CD4-positive, alpha-beta T cell treated with Interleukin-12 subunit alpha and Interleukin-12 subunit beta, for 1 hour (primary cell): ENCODE results near the gene BOLA2B.
"Not testable (repeated sequence)": the region's sequence is repeated elsewhere in the genome, so short reads cannot be mapped to it uniquely, and the experiment has no call there.

Experiments used
- DNase-seq: peaks from one replicate; pipeline ENCODE4 v3.0.0-alpha.2; 2020

The BOLA2B gene

DNA sequence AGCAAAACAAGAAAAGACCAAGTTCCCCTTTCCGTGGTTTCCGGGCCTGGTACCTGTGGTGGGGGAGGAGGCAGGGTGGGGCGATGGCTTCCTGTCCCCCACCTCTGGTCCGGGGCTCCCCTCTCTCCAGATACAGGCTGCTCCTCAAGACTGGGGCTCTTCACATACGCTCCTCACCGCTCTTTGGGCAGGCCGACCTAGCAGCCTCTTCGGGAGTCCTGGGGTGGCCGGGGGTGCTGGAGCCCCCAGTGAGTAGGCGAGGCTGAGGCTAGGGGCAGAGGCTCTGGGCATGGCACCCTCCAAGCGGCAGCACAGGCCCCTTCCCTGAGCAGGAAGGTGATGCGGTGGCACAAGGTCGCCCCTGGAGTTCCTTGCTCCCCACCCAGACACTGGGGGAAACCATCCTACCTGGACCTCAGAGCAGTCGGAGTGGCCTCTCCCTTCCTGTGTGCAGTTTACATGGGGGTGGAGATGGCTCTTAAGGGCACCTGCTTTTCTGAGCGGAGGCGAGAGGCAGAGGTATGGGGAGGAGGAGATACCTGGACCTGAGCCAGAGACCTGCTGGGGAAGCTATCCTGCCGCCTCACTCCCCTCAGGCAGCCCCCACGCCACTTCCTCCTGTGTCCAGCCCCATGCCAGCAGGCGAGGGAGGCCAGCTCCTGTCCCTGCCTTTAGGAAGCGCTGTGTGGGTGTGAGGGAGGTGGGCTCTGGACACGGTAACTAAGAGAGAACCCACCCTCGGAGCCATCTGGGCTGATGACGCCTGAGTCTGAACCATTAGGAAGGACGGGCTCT, 9.2 kb downstream of the BOLA2B start:
- peak; percentile 89 for DNase-seq

DNA sequence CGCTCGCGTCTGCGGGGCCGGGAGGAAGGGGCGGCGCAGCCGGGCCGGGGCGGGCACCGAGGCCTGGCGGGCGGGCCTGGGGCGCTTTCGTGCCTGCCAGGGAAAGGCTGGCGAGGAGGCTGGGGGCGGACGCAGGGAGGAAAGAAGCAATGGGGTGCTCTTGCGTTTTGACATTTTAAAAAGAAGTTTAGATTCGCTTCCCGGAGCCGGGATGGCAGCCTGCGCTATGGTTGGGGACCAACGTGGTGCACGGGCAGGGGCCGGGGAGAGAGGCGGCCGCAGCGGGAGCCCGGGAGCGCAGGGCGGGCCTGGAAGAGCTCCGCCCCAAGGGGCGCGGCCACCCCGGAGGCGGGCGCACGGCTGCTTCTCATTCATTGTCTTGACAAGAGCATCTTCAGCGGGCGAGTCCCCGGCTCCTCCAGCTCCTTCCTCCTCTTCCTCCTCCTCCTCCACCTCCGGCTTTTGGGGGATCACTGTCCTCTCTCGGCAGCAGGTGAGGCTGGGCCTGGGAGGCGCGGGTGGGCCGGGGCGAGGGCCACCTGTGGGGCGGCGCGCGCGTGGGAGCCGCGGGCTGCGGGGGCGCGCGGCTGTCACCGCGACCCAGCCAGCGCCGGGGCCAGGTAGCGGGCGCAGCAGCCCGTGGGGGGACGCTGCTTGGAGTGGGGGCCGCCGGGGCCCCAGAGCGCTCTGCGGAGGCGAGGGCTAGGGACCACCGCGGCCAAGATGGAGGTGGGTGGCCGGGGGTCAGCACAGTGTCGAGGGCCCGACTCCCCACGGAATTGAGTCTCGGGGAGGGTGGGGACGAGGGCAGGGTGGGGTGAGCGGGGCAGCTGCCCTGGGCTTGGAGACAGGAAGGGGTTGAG, 10.0 kb downstream of the BOLA2B start, which contains the start of gene CORO1A:
Gene CORO1A, plus strand, starts transcription at position 370 of the 863 bp plus-strand sequence. CDS start 1,608 bp downstream, outside the sequence.
- DNase-seq: peak; percentile 84

GRCh38 chr16:30180741-30181140, 12.7 kb downstream of the BOLA2B start:
- DNase-seq: no peak

DNA sequence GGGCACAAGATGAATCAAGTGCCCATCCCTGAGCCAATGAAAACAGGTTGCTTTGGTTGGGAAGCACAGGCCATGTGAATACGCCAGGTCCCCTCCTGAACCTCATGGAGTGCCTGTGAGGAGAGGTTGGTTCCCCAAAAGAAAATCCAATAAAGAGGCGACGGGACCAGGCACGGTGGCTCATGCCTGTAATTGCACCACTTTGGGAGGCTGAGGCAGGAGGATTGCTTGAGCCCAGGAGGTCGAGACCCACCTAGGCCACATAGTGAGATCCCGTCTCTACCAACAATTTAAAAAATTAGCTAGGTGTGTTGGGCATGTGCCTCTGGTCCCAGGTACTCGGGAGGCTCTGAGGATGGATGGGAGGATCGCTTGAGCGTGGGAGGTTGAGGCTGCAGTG, 13.5 kb downstream of the BOLA2B start:
- no peak for DNase-seq

DNA sequence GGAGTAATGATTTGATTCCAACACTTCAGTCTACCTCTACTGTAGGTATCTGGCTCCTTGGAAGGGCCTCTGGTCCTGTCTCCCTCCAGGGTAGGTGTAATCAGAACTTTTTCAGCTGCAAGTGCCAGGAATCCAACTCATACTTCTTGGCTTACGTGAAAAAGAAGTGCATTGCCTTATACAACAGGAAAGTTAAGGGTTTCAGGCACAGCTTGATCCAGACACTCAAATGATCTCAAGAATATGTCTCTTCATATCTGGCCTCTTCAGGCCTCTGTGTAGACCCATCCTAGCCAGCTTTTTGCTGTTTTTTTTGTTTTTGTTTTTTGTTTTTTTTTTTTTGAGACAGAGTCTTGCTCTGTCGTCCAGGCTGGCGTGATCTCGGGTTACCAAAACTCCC, 14.3 kb downstream of the BOLA2B start:
- DNase-seq: no peak

DNA sequence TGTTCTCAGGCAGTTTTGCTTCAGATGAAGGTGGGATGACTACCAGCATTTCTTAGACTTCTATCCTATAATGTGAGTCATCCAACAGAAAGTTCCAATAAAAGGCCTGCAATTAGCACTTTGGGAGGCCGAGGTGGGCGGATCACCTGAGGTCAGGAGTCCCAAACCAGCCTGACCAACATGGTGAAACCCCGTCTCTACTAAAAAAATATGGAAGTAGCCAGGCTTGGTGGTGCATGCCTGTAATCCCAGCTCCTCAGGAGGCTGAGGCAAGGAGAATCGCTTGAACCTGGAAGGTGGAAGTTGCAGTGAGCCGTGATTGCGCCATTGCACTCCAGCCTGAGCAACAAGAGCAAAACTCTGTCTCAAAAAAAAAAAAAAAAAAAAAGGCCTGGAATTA, 16.6 kb downstream of the BOLA2B start:
- not testable (repeated sequence) for DNase-seq

DNA sequence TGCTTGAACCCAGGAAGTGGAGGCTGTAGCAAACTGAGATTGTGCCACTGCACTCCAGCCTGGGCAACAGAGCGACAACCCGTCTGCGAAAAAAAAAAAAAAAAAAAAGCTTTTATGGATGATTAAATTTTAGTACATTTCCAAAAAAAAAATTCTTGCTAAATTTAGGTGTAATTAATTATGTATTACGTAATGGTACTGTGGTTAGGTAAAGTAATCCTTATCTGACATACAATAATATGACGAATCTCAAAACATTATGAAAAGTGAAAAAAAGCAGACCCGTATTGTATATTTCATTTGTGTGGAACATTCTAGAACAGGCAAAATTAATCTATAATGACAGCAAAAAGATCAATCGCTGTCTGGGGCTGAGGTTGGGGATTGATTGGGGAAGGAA, 20.4 kb downstream of the BOLA2B start:
- DNase-seq: no peak

- DNase-seq: not testable (repeated sequence)
Measured at GRCh38 chr16:30170145-30170544, 23.3 kb downstream of the BOLA2B start.

DNA sequence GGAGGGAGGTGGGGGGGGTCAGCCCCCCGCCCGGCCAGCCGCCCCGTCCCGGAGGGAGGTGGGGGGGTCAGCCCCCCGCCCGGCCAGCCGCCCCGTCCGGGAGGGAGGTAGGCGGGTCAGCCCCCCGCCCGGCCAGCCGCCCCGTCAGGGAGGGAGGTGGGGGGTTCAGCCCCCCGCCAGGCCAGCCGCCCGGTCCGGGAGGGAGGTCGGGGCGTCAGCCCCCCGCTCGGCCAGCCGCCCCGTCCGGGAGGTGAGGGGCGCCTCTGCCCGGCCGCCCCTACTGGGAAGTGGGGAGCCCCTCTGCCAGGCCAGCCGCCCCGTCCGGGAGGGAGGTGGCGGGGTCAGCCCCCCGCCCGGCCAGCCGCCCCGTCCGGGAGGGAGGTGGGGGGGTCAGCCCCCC, 24.1 kb downstream of the BOLA2B start:
- not testable (repeated sequence) for DNase-seq

GRCh38 chr16:30168746-30169145, 24.7 kb downstream of the BOLA2B start:
- not testable (repeated sequence) for DNase-seq

DNA sequence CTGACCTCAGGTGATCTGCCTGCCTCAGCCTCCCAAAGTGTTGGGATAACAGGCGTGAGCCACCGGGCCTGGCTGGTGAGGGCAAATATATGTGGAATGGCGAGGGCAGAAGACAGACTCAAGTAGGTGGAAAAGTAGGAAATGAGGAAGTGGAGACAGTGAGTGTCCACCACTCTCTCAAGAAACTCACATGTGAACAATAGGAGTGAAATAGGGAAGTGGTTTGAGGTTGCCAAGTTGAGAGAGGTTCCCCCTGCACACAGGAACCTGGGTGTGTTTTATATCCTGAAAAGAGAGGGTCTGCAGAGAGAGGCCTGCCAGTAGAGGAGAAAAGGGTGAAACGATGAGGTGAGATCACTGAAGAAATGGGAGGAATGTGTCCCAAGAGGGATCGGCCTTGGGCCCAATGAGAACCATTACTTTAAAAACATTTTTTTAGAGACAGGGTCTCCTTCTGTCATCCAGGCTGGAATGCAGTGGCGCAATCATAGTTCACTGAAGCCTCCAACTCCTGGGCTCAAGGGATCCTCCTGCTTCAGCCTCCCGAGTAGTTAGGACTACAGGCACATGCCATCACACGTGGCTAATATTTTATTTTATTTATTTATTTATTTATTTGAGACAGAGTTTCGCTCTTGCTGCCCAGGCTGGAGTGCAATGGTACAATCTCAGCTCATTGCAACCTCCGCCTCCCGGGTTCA, 27.1 kb downstream of the BOLA2B start:
- DNase-seq: peak; percentile 25

DNA sequence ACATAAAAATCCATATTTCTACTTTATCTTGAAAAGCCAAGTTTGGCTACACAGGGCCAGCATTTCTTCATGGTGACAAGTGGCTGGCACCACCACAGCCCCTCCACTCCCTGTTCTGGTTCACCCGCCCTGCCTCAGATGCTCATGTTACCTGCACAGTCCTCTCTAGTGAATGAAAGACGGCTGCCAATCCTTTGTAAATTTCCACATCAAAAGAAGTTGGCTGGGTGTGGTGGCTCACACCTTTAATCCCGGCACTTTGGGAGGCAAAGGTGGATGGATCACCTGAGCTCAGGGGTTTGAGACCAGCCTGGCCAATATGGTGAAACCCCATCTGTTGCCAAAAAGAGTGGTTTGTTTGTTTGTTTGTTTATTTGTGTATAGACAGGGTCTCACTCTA, 29.9 kb downstream of the BOLA2B start:
- DNase-seq: no peak

DNA sequence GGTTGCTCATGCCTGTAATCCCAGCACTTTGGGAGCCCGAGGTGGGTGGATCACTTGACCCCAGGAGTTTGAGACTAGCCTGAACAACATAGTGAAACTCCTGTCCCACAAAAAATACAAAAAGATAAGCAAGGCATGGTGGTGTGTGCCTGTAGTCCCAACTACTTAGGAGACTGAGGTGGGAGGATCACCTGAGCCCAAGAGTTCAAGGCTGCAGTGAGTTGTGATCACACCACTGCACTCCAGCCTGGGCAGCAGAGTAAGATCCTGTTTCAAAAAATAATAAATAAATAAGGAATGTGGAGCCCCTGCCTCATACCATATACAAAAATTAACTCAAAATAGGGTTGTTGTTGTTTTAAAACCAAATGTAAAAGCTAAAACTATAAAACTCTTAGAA, 36.3 kb downstream of the BOLA2B start:
- no peak for DNase-seq

- no peak for DNase-seq
Measured at GRCh38 chr16:30155188-30155587, 38.3 kb downstream of the BOLA2B start.

- no peak for DNase-seq
Measured at GRCh38 chr16:30152517-30152916, 40.9 kb downstream of the BOLA2B start.

DNA sequence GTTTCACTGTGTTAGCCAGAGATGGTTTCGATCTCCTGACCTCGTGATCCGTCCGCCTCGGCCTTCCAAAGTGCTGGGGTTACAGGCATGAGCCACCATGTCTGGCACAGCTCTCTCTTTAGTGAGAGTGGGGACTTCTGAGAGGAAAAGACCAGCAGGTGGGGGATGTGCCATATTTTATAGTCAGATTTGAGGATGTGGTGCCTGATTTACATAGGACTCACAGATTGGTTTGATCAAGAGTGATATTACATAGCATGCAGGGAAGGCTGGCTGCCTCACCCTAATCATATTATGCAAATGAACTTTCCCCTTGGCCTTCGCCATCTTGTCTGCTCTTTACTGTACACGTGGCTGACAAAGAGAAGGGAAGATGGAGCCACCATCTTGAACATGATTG, 42.4 kb downstream of the BOLA2B start:
- no peak for DNase-seq

DNA sequence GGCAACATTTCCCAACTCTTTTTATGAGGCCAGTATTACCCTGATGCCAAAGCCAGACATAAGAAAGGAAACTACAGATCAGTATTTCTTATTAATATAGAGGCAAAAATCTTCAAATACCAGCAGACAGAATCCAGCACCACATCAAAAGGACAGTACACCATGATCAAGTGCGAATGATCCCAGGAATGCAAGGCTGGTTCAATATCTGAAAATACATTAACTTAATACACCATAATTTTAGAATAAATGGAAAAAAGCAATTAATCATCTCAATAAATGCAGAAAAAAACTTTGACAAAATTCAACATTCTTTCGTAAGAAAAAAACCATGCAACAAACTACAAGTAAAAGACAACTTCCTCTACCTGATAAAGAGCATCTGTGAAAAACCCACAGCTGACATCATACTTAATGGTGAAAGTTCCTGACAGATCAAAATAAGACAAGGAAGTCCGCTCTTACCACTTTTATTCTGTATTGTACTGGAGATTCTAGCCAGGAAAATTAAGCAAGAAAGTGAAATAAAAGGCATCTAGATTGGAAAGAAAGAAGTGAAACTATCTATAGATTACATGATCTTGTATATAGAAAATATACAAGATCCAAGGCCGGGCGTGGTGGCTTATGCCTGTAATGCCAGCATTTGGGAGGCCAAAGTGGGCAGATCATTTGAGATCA, 44.1 kb downstream of the BOLA2B start:
- no peak for DNase-seq

DNA sequence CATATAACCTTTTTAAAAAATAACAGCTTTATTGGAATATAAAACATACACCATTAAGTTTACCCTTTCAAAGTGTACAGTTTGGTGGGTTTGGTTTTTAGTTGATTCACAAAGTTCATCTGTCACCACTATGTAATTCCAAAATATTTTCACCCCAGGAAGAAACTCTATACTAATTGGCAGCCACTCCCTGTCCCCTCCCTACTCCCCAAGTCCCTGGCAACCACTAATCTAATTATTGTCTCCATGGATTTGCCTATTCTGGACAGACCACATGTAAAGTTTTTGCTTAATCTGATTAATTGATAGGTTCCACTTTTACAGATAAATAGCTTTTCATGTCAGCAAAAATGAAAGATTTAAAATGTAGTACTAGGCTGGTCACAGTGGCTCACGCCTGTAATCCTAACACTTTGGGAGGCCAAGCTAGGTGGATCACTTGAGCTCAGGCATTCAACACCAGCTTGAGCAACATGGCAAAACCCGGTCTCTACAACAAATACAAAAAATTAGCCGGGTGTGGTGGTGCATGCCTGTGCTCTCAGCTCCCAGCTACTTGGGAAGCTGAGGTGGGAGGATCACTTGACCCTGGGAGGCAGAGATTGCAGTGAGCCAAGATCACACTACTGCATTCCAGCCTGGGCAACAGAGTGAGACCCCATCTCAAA, 45.5 kb downstream of the BOLA2B start:
- no peak for DNase-seq

- DNase-seq: no peak
Measured at GRCh38 chr16:30145657-30146056, 47.8 kb downstream of the BOLA2B start.

DNA sequence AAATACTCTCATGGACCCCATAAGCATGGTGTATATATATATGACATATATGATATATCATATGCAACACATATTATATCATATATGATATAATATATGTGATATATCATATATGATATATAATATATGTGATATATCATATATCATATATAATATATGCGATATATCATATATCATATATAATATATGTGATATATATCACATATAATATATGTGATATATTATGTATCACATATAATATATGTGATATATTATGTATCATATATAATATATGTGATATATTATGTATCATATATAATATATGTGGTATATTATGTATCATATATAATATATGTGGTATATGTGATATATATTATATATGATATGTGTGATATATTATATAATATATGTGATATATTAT, 48.5 kb downstream of the BOLA2B start:
- DNase-seq: no peak

DNA sequence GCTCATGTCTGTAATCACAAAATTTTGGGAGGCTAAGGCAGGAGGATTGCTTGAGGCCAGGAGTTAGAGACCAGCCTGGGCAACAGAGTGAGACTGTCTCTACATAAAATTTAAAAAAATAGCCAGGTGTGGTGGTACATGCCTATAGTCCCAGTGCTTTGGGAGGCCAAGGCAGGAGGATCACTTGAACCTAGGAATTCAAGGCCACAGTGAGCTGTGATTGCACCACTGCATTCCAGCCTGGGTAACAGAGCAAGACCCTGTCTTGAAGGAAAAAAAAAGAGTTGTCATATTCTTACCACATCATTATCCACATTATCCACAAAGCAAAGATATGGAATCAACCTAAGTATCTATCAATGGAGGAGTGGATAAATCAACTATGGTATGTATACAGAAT, 49.4 kb downstream of the BOLA2B start:
- DNase-seq: no peak

DNA sequence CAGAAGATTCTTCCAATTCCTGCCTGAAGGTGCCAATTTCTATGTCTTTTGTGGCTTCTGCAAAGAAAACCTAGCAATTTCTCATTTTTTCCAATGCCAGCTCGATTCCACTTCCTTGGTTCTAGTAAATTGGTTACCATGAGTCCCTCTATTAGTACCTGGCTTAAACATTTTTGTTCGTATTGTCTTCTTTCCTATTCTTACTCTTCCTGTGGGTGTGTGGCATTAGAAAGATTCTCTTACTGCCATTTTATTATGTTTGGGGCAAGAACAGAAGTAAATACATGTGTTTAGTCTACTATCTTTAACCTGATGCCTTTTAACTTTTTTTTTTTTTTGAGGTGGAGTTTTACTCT, 50.1 kb downstream of the BOLA2B start:
- no peak for DNase-seq
